DMS 273 (cell line): ENCODE data around the gene C12orf75.
"Not testable (repeated sequence)": the region's sequence is repeated elsewhere in the genome, so short reads cannot be mapped to it uniquely, and the experiment has no call there.

Experiments
- DNase-seq: peaks from one replicate; lab custom pipeline; 2025; ENCODE audit not compliant: unreplicated experiment; lab: John Stamatoyannopoulos, UW

Gene C12orf75

GRCh38 chr12:105334582-105334981, 4.1 kb downstream of the C12orf75 start:
- DNase-seq: no peak

DNA sequence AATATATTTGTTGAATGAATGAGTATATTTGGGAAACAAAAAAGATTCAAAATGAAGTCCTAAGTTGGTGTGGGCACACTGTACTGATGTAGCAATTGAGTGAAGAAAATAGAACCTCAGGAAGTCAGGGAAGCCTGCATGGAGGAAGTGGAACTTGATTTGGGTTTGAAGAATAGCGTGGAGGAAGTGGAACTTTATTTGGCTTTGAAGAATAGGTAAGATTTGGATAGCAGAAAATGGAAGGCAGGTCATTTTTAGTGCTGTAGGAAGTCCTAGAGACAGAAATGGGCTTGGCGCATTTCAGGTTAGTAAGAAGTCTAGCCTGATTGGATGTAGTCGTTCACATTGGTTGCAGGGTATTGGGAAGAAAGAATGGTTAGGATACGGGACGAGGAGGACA, 5.4 kb downstream of the C12orf75 start:
- DNase-seq: no peak

DNA sequence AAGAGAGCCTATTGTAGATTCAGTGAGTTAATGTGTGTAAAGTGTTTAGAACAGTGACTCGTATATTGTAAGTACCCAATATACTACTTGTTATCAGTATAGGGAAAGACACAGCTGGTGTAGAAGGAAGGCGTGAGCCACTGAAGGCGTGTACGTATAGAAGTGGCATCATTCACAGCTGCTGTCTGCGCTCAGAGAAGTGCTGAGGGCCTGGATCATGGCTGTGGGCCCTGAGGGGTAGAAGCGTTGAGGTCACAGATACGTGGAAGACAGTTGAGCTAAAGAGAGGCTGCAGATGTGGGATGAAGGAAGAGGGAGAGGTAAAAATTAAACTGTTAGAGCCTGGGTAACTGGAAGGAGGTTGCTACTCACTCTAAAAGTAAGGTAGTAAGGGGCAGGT, 5.9 kb downstream of the C12orf75 start:
- DNase-seq: no peak

GRCh38 chr12:105337391-105337790, 6.9 kb downstream of the C12orf75 start:
- DNase-seq: no peak

DNA sequence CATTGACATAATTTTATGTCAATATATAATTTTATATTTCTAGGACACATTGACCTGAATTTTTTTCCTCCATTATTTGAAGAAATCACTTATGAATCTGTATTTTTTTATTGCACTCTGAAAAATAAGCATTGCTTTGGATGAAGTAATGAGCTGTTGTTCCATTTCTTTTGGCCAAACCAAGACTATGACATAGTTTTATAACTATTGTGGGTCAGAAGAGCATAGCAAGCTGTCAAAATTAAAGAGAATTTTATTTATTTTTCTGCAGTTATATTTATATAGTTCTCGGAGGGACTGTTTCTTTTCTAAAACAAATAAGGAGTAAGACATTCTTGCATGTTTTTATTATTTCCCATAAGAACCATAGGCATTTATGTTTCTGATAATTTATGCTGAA, 8.5 kb downstream of the C12orf75 start:
- DNase-seq: no peak

GRCh38 chr12:105341010-105341409, 10.5 kb downstream of the C12orf75 start:
- DNase-seq: no peak

DNA sequence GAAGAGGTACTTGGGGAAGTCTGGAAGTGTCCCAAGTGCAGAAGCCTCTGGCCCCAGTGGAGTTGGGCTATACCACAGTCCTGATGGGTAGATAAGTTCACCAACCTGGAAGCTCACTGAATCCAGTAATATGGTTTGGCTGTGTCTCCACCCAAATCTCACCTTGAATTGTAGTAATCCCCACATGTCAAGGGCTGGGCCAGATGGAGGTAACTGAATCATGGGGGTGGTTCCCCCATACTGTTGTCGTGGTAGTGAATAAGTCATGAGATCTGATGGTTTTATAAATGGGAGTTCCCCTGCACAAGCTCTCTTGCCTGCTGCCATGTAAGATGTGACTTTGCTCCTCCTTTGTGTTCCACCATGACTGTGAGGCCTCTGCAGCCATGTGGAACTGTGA, 11.1 kb downstream of the C12orf75 start:
- DNase-seq: not testable (repeated sequence)

- DNase-seq: no peak
Measured at GRCh38 chr12:105342464-105342863, 12.0 kb downstream of the C12orf75 start.

GRCh38 chr12:105343836-105344235, 13.3 kb downstream of the C12orf75 start:
- DNase-seq: no peak

- no peak for DNase-seq
Measured at GRCh38 chr12:105347499-105347898, 17.0 kb downstream of the C12orf75 start.

DNA sequence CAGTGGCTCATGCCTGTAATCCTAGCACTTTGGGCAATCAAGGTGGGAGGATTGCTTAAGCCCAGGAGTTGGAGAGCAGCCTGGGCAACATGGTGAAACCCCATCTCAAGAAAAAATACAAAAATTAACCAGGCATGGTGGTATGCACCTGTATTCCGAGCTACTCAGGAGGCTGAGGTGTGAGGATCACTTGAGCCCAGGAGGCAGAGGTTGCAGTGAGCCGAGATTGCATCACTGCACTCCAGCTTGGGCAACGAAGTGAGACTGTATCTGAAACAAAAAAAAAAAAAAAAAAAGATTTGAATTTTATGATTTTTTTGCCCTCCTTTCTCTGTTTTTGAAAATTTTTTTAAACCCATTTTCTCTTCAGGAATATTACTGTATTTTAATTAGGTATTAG, 17.7 kb downstream of the C12orf75 start:
- DNase-seq: no peak

DNA sequence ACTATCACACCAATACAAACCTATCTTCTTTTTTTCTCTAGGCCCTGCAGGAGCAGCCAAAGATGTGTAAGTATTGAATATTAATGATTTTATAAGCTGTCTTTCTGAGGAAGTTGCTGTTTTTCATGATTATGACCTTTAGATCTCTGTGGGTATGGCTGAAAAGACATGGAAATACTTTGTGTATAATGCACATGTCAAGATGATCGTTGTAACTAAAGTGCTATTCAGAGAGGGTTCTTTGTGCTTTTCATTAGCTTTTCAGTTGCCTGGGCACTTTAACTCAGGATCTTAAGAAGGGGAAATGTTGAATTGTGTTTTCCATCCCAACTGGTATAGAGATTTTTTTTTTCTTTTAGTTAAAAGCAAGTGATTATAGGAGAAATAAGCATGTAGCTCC, 18.1 kb downstream of the C12orf75 start:
- no peak for DNase-seq

DNA sequence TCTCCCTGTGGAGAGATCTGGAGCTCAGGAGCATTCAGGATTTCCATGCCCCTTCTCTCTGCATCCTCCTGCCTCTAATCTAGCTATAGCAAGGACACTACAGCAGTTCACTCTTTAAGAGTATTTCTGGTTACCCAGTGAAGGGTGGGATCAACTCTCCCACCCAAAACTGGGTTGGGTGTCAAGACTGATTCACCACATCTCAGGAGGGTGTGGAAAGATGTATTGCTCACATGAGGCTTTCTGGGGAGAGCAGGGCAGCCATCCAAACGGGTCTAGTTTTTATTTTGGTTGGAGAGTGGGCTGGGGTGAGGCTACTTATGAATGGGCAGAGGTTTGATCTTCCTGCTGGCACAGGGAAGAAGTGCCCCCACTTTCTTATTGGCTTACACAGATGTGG, 18.6 kb downstream of the C12orf75 start:
- no peak for DNase-seq

DNA sequence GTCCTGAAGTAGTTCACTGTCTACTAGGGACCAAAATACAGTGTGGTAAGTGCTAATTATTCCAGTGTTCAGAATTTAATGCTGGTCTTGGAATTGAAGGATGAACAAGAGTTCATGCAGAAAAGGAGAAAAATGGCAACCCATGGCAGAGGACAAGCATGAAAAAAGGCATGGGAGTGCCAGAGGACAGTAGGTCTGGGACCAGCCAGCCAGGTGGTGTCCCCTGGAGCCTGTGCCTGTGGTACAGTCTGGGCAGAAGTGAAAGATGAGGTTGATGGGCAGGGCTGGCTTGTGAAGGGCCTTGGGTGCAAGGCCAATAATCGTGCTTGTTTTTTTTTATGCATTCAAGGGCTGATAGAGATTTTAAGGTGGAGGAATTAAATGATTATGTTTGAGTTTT, 21.0 kb downstream of the C12orf75 start:
- no peak for DNase-seq

- no peak for DNase-seq
Measured at GRCh38 chr12:105352052-105352451, 21.6 kb downstream of the C12orf75 start.

- DNase-seq: no peak
Measured at GRCh38 chr12:105352940-105353635, 22.6 kb downstream of the C12orf75 start.

GRCh38 chr12:105355752-105356151, 25.3 kb downstream of the C12orf75 start:
- DNase-seq: no peak

DNA sequence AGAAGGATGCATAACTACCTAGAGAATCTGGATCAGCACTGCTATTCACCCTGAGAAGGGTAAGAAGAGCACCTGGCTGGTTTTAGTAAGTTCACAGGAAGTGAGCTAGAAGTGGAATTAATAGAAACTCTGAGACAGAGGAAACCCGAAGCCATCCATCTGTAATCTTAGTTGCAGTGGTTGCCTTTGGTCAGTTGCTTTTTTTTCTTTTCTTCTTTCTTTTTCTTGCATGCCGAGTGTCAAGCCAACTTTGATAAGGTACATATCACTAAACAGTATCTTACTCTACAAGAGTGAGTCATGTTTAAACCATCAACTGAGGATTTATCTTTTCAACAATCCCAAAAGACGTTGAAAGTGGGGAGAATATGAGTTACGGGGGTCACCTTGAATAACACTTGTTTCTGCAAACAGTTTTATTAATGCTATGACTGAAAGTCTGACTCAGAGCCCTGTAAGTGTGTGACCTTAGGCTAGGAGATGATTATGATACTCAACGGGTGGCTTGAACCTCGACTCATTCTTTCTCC, 26.7 kb downstream of the C12orf75 start:
- DNase-seq: no peak

DNA sequence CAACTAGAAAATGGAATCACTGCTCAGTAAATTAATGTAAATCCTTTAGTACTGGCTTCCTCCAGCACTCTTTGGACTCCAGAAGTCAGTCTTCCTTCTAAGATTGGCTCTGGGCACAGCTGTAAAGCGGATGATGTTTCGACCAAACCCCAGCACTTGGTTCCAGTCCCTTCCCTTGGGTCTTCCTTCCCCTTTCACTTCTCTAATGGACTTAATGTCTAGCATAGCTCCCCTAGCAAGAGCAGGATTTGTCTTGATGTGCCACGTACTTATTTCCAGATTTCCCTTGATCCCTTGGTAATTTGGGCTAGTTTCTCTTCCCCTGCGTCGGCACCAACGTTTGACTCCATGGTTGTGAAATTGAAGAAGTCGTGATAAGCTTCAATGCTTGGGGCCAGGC, 28.3 kb downstream of the C12orf75 start:
- DNase-seq: no peak

DNA sequence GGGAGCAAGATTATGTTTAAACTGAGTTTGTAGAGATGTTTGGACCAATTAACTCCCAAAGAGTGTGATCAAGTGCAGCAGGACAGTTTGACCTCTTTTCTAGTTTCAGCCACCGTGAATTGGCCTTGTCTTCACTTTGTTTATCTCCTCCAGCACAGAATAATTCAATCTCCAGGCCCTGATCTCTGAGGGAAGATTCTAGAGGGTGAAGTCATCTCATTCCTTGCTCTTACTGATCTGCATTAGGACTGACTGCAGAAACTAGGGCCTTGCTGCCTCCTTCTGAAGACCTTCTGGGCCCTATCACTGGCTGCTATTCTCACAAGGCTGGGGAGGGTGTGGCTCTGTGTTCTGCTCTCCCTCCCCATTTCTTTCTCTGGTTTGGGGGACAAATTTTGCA, 29.4 kb downstream of the C12orf75 start:
- no peak for DNase-seq

- no peak for DNase-seq
Measured at GRCh38 chr12:105363890-105364289, 33.4 kb downstream of the C12orf75 start.

DNA sequence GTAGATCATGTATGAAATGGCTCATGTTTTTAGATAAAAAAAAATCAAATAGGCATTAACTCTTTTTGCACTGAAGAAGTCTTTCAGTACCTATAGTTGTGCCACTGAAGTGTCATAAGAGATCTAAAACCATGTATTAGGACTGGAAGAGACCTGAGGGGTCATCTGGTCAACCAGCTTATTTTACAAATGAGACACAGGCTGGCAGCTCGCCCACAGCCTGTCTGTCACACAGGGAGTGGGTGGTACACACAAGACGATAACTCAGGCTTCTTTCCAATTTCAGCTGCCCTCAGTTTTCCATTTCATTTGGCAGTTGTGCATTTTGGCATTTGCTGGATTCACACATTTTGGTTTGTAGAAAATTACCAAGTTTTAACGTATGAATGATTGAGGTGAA, 34.7 kb downstream of the C12orf75 start:
- DNase-seq: peak; percentile 7

DNA sequence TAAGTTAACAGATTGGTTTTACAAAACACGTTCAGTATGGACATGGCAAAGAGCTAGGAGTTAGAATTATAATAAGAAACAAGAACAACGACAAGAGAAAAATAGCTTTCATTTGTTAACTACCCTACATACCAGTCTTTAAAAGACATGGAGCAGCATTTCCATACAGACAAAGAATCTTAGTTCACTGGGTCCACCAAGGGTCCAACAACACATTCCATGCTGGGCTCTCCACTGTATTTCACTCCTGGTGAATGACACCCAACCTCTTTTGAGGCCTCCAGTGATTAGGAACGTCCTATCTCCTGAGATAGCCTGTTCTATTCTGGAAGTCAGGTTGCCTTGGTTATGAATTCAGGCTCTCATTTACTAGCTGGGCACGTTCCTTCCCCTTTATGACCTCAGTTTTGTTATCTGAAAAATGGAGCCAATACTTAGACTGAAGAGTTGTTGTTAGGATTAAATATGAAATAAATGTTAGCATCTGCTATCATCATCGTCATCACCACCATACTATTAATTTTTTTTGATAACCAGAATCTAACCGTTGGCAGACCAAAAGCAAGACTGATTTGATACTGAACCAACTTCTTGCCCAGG, 37.7 kb downstream of the C12orf75 start:
- DNase-seq: no peak
